Glomerular visceral epithelial cell (primary cell): Measurements from ENCODE around the gene ITIH1.

ENCODE experiments used
- DNase-seq: peaks from one replicate; pipeline ENCODE4 v3.0.0-alpha.2; 2016; ENCODE audit errors: extremely low spot score

ITIH1 gene

DNA sequence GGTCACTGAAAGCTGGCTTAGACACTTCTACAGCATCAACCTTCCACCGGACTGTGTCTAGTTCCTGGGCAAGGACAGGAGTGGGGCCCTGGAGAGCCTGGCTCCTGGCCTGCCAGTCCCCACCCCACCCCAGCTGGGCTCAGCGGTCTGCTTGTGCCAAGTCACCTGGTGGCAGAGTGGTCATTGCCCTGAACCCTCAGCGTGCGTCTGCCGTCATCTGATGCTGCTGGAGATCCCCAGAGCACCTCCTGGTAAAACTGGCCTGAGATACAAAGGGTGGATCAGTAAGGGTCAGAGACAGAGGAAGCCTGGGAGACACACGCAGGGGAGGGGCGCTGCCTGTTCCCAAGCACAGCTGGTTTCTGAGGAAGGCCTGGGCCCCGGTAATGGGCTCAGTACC is 36.4 kb downstream of the ITIH1 start:
- no peak for DNase-seq

GRCh38 chr3:52816199-52816598 is 38.8 kb downstream of the ITIH1 start:
- DNase-seq = no peak

GRCh38 chr3:52816654-52817053 is 39.3 kb downstream of the ITIH1 start:
- DNase-seq = no peak

- no peak for DNase-seq
Measured at GRCh38 chr3:52817221-52817620, 39.8 kb downstream of the ITIH1 start.

DNA sequence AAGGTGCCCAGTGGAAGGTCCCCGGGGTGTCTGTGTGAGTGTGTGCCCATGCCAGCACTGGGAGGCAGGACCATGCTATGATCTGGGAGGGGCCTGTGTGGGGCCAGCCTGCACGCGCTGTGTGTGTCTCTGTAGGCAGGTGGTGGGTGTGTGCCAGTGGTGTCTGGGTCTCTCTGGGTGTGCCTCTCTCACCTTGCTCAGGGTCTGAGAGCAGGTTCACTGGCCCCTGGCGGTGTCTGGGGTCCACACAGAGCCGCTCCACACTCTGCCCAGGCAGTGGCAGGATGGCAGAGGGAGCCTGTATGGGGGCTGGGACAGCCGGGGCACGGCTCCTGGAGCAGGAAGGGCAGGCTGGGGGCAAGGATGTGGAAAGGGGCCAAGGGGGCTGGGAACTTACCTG is 40.5 kb downstream of the ITIH1 start:
- DNase-seq = no peak

DNA sequence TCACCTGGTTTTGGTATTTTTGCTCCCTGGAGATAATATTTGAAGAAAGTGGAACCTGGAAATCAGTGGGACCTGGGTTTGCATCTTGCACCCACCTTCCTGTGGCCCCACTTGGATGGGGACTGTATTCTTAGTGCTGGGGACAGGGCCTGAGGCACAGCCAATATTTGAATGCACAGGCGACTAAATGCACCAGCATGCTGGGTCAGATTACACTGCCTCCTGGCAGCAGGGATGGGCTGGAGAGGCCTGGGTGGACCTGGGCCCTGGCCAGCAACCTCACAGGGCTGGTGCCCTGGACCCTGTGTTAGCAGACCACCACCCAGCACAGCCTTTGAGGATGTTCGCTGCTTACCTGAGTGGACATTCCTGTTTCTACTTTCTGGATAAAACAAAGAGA is 42.5 kb downstream of the ITIH1 start:
- no peak for DNase-seq

- DNase-seq = peak; percentile 6
Measured at GRCh38 chr3:52820736-52821135, 43.3 kb downstream of the ITIH1 start.

DNA sequence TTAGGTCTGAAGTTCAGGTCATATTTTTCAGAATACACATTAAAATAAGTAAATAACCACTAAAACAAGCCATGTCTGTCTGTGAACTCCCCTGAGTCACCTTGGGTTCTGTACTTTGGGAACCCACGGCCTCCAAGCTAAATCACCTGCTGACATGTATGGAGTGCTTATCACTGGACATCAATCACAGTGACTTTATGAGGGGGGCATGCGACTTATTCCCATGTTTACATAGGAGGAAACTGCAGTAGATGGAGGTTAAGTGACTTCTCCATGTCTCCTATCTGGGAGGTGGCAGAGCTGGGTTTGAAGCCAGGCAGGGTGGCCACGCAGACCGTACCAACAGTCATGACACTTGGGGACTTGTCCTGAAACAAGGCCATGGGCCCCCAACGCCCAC is 45.0 kb downstream of the ITIH1 start:
- DNase-seq = no peak

DNA sequence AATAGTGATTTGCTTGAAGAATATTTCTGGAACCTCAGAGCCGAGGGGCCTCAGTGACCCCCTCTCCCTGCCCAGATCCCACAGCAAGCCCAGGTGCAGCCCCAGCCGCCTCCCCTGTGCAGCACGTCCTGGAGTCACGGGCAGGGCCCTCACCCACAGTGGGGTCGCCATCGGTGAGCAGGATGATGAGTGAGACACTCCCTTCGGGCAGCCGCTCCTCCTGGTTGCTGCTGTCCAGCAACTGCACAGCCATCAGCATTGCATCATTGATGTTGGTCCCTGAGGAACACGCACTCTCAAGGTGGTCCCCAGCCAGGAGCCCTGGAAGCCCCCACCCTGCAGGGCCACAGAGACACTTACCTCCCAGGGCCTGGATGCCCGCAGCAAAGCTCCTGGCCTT is 46.6 kb downstream of the ITIH1 start:
- no peak for DNase-seq

GRCh38 chr3:52827441-52827840 is 50.0 kb downstream of the ITIH1 start:
- peak; percentile 80 for DNase-seq

DNA sequence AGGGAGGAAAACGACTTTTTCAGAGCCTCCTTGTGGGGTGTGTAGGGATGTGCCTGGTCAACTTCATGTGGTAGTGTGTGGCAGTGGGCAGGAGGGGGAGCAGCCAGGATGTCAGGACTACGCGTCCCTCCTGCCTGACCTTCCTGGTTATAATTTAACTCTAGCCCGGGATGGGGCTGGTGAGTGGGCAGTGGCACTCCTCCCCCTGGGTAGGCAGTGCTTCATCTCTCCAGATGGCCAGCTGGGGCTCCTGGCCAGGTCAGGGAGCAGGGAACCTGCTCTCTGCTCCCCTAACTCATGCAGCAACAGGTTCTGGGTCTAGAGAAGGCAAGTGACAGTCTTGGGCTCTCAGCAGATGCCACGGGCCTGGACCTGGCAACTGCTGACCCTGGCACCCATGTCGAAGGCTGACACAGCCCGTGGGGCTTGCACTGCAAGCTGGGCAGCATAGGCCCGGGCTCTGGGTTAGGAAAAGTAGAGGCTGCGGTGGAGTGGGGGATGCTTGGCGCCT is 50.5 kb downstream of the ITIH1 start:
- DNase-seq = peak; percentile 89

GRCh38 chr3:52829482-52829881 is 52.1 kb downstream of the ITIH1 start:
- no peak for DNase-seq

- no peak for DNase-seq
Measured at GRCh38 chr3:52829906-52830463, 52.6 kb downstream of the ITIH1 start.

DNA sequence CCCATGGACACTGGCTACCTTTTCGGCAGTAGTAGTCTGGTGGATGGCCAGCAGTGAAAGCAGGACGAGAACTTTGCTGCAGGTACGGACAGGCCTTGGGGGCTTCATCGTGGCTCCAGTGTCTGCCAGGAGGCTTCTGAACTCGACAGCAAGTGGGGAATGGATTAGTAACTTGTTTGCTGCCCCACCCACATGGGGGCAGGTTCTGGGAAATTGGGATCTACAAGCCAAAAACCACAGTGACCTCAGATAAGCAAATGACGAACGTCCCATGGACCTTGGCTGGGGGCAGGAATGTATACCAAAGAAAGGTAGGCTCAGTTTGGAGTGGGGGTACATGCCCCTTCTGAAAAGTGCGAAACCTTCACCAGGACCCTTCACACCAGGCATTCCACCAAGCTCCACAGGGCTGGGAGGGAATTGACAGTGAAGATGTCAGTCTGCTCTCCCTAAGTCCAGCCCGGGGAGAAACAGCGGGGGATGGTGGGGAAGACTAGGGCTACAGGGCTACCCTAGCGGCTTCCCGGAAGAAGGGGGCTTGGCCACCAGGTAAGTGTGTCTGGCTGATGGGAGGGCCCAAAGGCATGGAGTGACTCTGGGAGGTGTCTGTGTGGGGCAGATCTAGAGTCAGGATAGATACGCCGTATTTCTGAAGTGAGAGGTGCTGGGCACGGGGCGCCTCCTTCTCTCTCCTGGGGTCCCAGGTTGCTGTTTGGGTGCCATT is 53.3 kb downstream of the ITIH1 start, which contains the start of gene ITIH4:
Gene ITIH4, minus strand, starts transcription at position 138 of the 724 bp plus-strand sequence. Its CDS starts 30 bp downstream, at position 108.
- no peak for DNase-seq

- DNase-seq = peak; percentile 90
Measured at GRCh38 chr3:52831500-52832301, 54.3 kb downstream of the ITIH1 start.

- DNase-seq = no peak
Measured at GRCh38 chr3:52833202-52833601, 55.8 kb downstream of the ITIH1 start.

DNA sequence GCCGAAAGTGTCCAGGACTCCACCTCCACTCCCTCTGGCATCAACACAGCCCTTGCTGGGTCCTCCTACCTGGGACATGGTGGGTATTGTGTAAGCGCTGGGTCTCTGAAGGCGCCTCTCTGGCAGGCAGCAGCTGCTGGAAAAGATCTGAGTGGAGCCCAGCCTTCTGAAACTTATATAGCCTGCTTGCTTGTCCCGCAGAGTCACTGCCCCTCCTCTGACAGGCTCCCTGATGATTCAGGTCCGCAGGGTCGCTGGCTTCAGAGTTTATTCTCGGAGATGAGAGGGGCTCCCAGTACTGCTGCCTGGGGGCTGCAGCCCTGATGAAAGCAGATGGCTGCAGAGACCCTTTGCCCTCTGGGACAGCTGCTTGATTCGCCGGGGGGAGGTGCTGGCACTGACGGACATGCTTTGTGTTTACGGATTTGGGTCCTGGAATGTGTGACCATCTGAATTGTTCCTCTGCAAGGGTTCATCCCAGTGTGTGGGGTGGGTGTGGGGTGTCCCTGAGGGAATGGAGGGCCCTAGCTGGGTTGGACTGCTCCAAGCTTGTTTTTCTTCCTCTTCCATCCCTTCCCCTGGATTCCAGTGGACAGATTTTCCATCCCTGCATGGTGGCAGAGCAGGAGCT is 57.6 kb downstream of the ITIH1 start, which contains the start of gene MUSTN1:
Gene MUSTN1, minus strand, starts transcription at position 149 of the 631 bp plus-strand sequence. Its CDS starts 71 bp downstream, at position 78.
- DNase-seq = no peak

DNA sequence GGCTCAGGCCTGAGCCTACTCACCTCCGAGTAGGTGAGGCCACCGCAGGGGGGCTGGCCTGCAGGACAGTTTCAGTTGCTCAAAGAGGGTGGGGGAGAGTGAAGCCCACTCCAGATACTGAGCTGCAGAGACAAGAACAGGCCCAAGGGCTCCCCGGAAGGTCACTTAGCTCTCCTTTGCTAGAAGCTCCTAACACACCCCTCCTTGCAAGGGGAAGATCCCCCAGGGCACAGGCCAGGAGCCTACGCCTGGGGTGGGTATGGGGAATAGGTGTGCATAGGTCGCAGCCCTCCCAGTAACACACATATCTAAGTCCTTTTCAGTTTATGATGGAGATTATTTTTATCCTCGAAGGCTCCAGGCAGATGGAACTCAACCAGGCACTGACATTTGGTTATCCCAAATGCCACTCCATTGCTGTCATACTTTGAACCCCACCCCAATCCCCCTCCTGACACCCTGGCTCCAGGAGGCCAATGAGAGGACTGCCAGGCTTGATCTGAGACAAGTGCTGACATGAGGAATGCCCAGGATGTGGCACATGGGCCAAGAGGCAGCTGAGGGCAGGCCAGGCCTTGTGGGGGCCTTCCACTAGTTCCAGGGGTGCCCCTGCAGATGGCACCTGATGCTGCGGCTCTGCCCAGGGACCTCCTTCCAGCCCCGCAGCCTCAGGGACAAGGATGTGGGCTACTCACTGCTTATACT is 58.5 kb downstream of the ITIH1 start:
- no peak for DNase-seq

DNA sequence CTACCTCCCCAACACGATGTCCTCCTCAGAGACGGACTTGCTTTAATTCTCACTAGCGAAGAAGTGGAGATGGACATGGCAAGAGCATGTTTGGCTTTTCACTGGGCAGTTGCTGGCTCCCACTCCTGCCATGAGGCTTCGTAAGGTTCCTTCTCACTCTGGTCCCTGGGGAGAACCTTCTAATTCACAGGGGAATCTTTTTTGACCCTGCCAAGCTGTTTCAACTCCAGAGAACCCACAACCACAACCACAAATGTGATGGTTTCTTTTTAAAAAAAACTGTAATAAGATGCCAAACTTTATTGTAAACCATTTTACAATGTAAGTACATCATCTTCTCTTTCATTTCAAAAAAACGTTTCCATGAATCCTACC is 59.1 kb downstream of the ITIH1 start:
- no peak for DNase-seq

DNA sequence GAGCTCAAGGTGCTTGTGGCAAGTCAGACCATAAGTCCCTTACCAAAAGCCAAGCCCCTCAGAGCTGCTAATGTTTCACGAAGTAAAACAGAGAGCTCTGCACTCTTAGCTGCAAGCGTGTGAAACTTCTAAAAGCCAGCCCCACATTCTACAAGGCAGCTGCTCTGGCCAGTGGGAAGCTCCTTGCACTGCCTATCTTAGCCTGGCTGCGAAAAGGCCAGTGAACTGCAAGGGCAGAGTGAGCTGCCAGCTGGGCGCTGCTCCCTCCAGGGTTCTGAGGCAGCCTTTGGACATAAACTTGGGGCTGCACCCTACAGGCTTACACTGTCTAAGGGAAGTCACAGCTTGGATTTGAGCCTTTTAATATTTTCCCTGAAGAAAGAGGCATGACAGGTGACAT is 59.6 kb downstream of the ITIH1 start:
- DNase-seq = no peak

DNA sequence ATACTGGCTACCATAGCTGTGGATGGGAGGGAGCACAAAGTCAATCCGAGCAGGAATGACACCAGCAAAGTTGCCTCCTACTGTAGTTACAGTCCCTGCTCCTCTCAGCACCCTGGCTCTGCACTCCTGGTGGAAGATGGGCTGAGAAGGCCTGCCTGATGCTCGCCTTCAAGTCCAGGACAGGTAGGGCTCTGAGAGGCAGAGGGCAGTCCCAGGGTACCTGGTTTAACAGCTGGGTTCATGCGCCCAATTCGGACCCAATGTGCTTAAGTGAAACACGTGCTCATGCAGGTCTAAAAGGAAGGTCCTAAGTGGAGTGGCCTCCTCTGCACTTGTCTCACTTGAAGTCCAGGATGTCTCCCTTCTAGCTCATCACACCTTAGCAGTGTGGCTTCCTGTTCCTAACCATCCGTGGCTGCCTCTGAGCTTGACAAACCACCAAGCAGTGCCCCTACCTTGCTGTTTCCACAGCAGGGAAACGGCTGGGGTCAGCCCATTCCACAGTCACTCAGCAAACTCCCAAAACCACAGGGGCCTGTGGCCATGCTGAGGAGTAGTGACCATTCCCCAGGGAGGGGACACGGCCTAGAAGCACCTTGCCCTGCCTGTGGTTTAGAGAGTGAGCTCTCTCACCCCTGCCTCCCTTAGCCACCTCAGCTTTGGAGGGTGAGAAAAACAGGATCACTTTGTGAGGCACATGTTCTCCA is 61.3 kb downstream of the ITIH1 start:
- DNase-seq = no peak
